GM12892 (cell line): ENCODE data around the gene CASP3.
A peak's percentile ranks its signal among the peaks of the same experiment; 100 is the strongest.
"Not testable (repeated sequence)": the region's sequence is repeated elsewhere in the genome, so short reads cannot be mapped to it uniquely, and the experiment has no call there.

Experiments
- DNase-seq: peaks from one replicate; pipeline ENCODE4 v3.0.0; 2011; ENCODE audit not compliant: insufficient read length
- FAIRE-seq: peaks from 2 replicates; lab custom pipeline; 2011; peaks lifted over from hg19 to GRCh38; lab: Jason Lieb, UNC
- POLR2A ChIP-seq: IDR thresholded peaks from 2 replicates; pipeline ENCODE4 v1.6.1; 2011; ENCODE audit warnings: low read depth, low read length, control low read depth
- POLR2AphosphoS5 ChIP-seq: IDR thresholded peaks from 2 replicates; pipeline ENCODE4 v1.6.1; 2011; ENCODE audit warnings: low read depth, low read length, control low read depth
- TAF1 ChIP-seq: IDR thresholded peaks from 2 replicates; pipeline ENCODE4 v1.6.1; 2011; ENCODE audit warnings: low read depth, mild to moderate bottlenecking, control low read depth, low read length, borderline replicate concordance

Gene CASP3

GRCh38 chr4:184644553-184645307 is 4.5 kb downstream of the CASP3 start:
- TF ChIP-seq POLR2AphosphoS5, result no peak
- no peak for TF ChIP-seq POLR2A
- TF ChIP-seq TAF1, result no peak
- DNase-seq, result no peak
- FAIRE-seq, result no peak

GRCh38 chr4:184643731-184644130 is 5.5 kb downstream of the CASP3 start:
- FAIRE-seq, result no peak
- TF ChIP-seq POLR2AphosphoS5 (no peak), POLR2A (no peak), TAF1 (no peak)
- DNase-seq, result no peak

- no peak for TF ChIP-seq TAF1
- no peak for TF ChIP-seq POLR2AphosphoS5
- TF ChIP-seq POLR2A, result no peak
- DNase-seq (no peak), FAIRE-seq (peak; percentile 9)
Observed at GRCh38 chr4:184641451-184641850, 7.8 kb downstream of the CASP3 start.

- DNase-seq (no peak), FAIRE-seq (no peak)
- TF ChIP-seq POLR2A (no peak), TAF1 (no peak), POLR2AphosphoS5 (no peak)
Observed at GRCh38 chr4:184641022-184641421, 8.2 kb downstream of the CASP3 start.

GRCh38 chr4:184636897-184637296 is 12.3 kb downstream of the CASP3 start:
- no peak for FAIRE-seq
- no peak for DNase-seq
- no peak for TF ChIP-seq TAF1
- TF ChIP-seq POLR2A, result no peak
- no peak for TF ChIP-seq POLR2AphosphoS5

GRCh38 chr4:184636144-184636543 is 13.1 kb downstream of the CASP3 start:
- DNase-seq, result no peak
- TF ChIP-seq POLR2A (no peak), POLR2AphosphoS5 (no peak), TAF1 (no peak)
- no peak for FAIRE-seq

GRCh38 chr4:184635381-184635780 is 13.9 kb downstream of the CASP3 start:
- FAIRE-seq, result no peak
- TF ChIP-seq TAF1 (no peak), POLR2AphosphoS5 (no peak), POLR2A (no peak)
- DNase-seq, result no peak

- DNase-seq (no peak), FAIRE-seq (no peak)
- TF ChIP-seq POLR2AphosphoS5, result no peak
Observed at GRCh38 chr4:184632842-184633241, 16.4 kb downstream of the CASP3 start.

- no peak for FAIRE-seq
- no peak for DNase-seq
Observed at GRCh38 chr4:184628103-184628502, 21.1 kb downstream of the CASP3 start.

GRCh38 chr4:184625783-184626596 is 23.3 kb downstream of the CASP3 start:
- FAIRE-seq, result not testable (repeated sequence)

More at GRCh38 chr4:184628103-184628502, 21.1 kb downstream of the CASP3 start:
- no peak for TF ChIP-seq TAF1
- no peak for TF ChIP-seq POLR2A
- TF ChIP-seq POLR2AphosphoS5, result no peak

GRCh38 chr4:184624972-184625554 is 24.2 kb downstream of the CASP3 start:
- FAIRE-seq (no peak), DNase-seq (no peak)
- TF ChIP-seq POLR2AphosphoS5 (no peak), POLR2A (no peak), TAF1 (no peak)

More at GRCh38 chr4:184625783-184626596, 23.3 kb downstream of the CASP3 start:
- DNase-seq, result not testable (repeated sequence)

GRCh38 chr4:184624504-184624903 is 24.7 kb downstream of the CASP3 start:
- FAIRE-seq, DNase-seq: not testable (repeated sequence)

- DNase-seq, result no peak
- TF ChIP-seq TAF1 (no peak), POLR2A (no peak), POLR2AphosphoS5 (no peak)
- no peak for FAIRE-seq
Observed at GRCh38 chr4:184621518-184621917, 27.7 kb downstream of the CASP3 start.
